Measurements from ENCODE around the gene LEMD2.

The LEMD2 gene

GRCh38 chr6:33746036-33746600 lies 42.8 kb downstream of the LEMD2 start:
- TF ChIP-seq CTCF (IDR thresholded peaks at IDR 0.05; ENCODE audit: low read depth, low read length) = no peak
- no peak for DNase-seq (ENCODE audit: extremely low read depth, low read depth)

- DNase-seq (ENCODE audit: extremely low read depth, low read depth) = no peak
- TF ChIP-seq CTCF (IDR thresholded peaks at IDR 0.05; ENCODE audit: low read depth, low read length) = no peak
Measured at GRCh38 chr6:33745548-33745947, 43.4 kb downstream of the LEMD2 start.

- no peak for DNase-seq (ENCODE audit: extremely low read depth, low read depth)
- no peak for TF ChIP-seq CTCF (IDR thresholded peaks at IDR 0.05; ENCODE audit: low read depth, low read length)
Measured at GRCh38 chr6:33744895-33745546, 43.9 kb downstream of the LEMD2 start.

- TF ChIP-seq CTCF (IDR thresholded peaks at IDR 0.05; ENCODE audit: low read depth, low read length) = peak; percentile 96
- peak; percentile 36 for DNase-seq (ENCODE audit: extremely low read depth, low read depth)
Measured at GRCh38 chr6:33744001-33744848, 44.7 kb downstream of the LEMD2 start.

- no peak for DNase-seq (ENCODE audit: extremely low read depth, low read depth)
- TF ChIP-seq CTCF (IDR thresholded peaks at IDR 0.05; ENCODE audit: low read depth, low read length) = no peak
Measured at GRCh38 chr6:33742837-33743236, 46.1 kb downstream of the LEMD2 start.

GRCh38 chr6:33742092-33742491 lies 46.8 kb downstream of the LEMD2 start:
- TF ChIP-seq CTCF (IDR thresholded peaks at IDR 0.05; ENCODE audit: low read depth, low read length) = no peak
- no peak for DNase-seq (ENCODE audit: extremely low read depth, low read depth)

- no peak for TF ChIP-seq CTCF (IDR thresholded peaks at IDR 0.05; ENCODE audit: low read depth, low read length)
- DNase-seq (ENCODE audit: extremely low read depth, low read depth) = no peak
Measured at GRCh38 chr6:33740794-33741193, 48.1 kb downstream of the LEMD2 start.

All from AG09319 (cell line).